Psoas muscle (tissue), 8 donors: Measurements from ENCODE around the gene FTSJ3. TPM values are rescaled to one million over a fixed set of nuclear protein-coding genes. Genes with fewer than 3 reads are reported as not detected.
"Not testable (repeated sequence)": the region's sequence is repeated elsewhere in the genome, so short reads cannot be mapped to it uniquely, and the experiment has no call there.

ENCODE experiments used
- ATAC-seq, 4 donors: fragments of 200-7000 bp; cut with Tn5 transposase; one replicate each; pipeline ENCODE4 v1.9.1; 2020; ENCODE audit warnings: moderate library complexity in 3 of 4, mild to moderate bottlenecking in 2 of 4
- DNase-seq, 2 donors: peaks; one replicate each; pipeline ENCODE4 v3.0.0-alpha.2; 2020
- H3K27ac ChIP-seq: fragments of 200-600 bp; one replicate; pipeline ENCODE4 v1.8.0; 2022
- H3K27me3 ChIP-seq, 3 donors: fragments of 200-600 bp in 1 of 3; one replicate each; pipeline versions ENCODE4 v1.6.1 to v1.8.0; 2013 to 2022; ENCODE audit warnings: low read length in 2 of 3, mild to moderate bottlenecking in 2 of 3, moderate library complexity in 1 of 3; ENCODE audit not compliant: insufficient read depth in 3 of 3
- H3K36me3 ChIP-seq, 2 donors: fragments of 200-600 bp in 1 of 2; one replicate each; pipeline versions ENCODE4 v1.6.1 to v1.8.0; 2013 to 2022; ENCODE audit warnings: low read depth in 1 of 2, mild to moderate bottlenecking in 1 of 2, moderate library complexity in 1 of 2; ENCODE audit not compliant: insufficient read depth in 1 of 2
- H3K4me1 ChIP-seq: fragments of 200-600 bp; one replicate; pipeline ENCODE4 v1.8.0; 2022
- H3K4me3 ChIP-seq: fragments of 200-600 bp; one replicate; pipeline ENCODE4 v1.8.0; 2022; ENCODE audit warnings: mild to moderate bottlenecking
- H3K9me3 ChIP-seq: fragments of 200-600 bp; one replicate; pipeline ENCODE4 v1.8.0; 2022
- WGBS, 3 donors: extraction: QIAGEN DNeasy Blood & Tissue Kit; methylation state at CpG; one replicate each; pipeline versions ENCODE4 v1.1.6 to v1.1.7; 2013; 5-methylcytosine and 5-hydroxymethylcytosine counted together
- intact Hi-C, 2 donors: fragments of 100-400 bp; cut with DNase I; formaldehyde crosslinking; loops; one replicate each; pipeline versions ENCODE4 v1.11.0 to v1.14.2; 2022
- polyA plus RNA-seq, 3 donors: library from polyadenylated mRNA; stranded (reverse); fragments of 200-250 nt; gene quantifications; one replicate each; pipeline ENCODE4 v1.2.3, GENCODE V29; 2013
- total RNA-seq, 4 donors: library from RNA; stranded (reverse); fragmentation: NEBNext Ultra II Directional in 2 of 4; extraction: Animal tissue kit (Norgen Biotek cat#: 25700) in 2 of 4; gene quantifications; one replicate each; pipeline versions ENCODE4 v1.2.1 to v1.2.4, GENCODE V29; 2021 to 2023
- TF ChIP-seq, protein P1 (sequence below): fragments of 200-600 bp; IDR thresholded peaks from one replicate; pipeline ENCODE4 v1.8.0; 2022; ENCODE audit warnings: antibody characterized with exemption
- donor health status: healthy with polysubstance abuse.
- donor health status: DM: no; HTN: no; CAD: no; lungs with moderate emphysema.
- donor health status: Bipolar disorder and iron deficiency.
- donor health status: healthy.
- donor health status: DM: yes; HTN: yes; CAD: no.
- donor health status: DM: no; HTN: no; CAD: no.
- donor health status: DM: no; HTN: no; CAD: no.
- donor health status: DM: yes; HTN: yes; CAD: no.

FTSJ3 gene
- total and polyA plus RNA-seq, 7 donors = 14.4 to 41.9 (median 25.1) TPM

GRCh38 chr17:63843910-63844677, 16.6 kb upstream of the FTSJ3 start:
- H3K36me3 ChIP-seq = no peaks in the 10 kb centered on the region
- intact Hi-C loops = no loop called here
- peaks cover 37% of the 10 kb centered on the region for H3K4me1 ChIP-seq
- TF ChIP-seq, protein P1, sequence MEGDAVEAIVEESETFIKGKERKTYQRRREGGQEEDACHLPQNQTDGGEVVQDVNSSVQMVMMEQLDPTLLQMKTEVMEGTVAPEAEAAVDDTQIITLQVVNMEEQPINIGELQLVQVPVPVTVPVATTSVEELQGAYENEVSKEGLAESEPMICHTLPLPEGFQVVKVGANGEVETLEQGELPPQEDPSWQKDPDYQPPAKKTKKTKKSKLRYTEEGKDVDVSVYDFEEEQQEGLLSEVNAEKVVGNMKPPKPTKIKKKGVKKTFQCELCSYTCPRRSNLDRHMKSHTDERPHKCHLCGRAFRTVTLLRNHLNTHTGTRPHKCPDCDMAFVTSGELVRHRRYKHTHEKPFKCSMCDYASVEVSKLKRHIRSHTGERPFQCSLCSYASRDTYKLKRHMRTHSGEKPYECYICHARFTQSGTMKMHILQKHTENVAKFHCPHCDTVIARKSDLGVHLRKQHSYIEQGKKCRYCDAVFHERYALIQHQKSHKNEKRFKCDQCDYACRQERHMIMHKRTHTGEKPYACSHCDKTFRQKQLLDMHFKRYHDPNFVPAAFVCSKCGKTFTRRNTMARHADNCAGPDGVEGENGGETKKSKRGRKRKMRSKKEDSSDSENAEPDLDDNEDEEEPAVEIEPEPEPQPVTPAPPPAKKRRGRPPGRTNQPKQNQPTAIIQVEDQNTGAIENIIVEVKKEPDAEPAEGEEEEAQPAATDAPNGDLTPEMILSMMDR = no peak
- no peak for ATAC-seq
- H3K4me3 ChIP-seq = peak overlapping the region; percentile 83
- peak overlapping the region; percentile 80 for H3K27ac ChIP-seq
- 53 to 57% (median 54%) methylated on average over 9 of the region's 9 CpGs for WGBS, 3 donors
- DNase-seq = peak in 1 of 2 donors; percentile 50
- no peaks in the 10 kb centered on the region for H3K9me3 ChIP-seq
- H3K27me3 ChIP-seq = no peaks in the 10 kb centered on the region

GRCh38 chr17:63843387-63843888, 16.0 kb upstream of the FTSJ3 start:
- ATAC-seq, H3K36me3 ChIP-seq, intact Hi-C loops, H3K27me3 ChIP-seq, H3K9me3 ChIP-seq: not testable (repeated sequence)
- Histone ChIP-seq H3K4me1 (peaks cover 40% of the 10 kb centered on the region), H3K27ac (peak overlapping the region; percentile 80), H3K4me3 (peak overlapping the region; percentile 83)
- DNase-seq = peak; percentile 61 to 74
- WGBS, 3 donors = 1 to 2% (median 2%) methylated on average over 19 of the region's 19 CpGs

DNA sequence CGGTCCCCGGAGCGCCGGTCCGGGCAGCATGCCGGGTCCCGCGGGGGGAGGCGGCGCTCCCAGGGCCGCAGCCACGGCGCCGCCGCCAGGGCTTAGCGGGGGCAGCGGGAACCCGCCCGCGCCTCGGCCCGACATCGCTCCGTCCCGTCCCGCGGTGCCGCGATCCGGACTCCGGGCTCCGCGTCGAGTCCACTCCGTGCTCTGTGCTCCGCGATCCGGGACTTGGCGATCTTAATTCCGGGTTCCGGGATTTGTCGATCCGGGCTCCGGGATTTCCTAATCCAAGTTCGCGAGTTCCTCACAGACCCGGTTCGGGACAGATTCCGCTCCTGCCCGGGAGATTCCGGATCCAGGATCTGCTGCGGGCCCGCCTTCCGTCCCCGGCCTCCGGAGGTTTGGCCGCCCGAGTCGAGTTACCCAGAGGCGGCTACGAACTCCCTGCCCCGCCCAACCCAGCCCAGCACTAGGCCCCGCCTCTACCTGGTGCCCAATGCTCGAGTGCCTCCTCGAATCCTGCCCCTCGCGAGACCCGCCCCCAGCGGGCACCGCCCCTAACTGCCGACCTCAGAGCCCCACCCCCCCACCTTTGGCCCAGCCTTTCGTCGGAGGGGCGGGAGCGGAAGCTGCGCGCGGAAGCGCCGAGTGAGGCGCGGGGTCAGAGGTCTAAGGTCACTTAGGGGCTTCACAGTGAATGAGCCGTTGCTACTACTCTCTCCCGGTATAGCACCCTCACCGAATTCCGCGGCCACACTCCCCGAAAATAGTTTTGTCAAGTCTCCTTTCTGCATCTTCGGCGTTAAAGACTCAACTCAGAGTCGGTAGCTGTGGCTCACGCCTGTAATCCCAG, 15.3 kb upstream of the FTSJ3 start, which contains the start of gene SMARCD2:
SMARCD2 (minus strand) TSS at position 146 of the 847 bp plus-strand sequence; CDS start at position 135, 11 bp downstream.
- peak; percentile 99 to 100 for DNase-seq
- no peaks in the 10 kb centered on the region for H3K27me3 ChIP-seq
- H3K36me3 ChIP-seq = no peaks in the 10 kb centered on the region
- no peaks in the 10 kb centered on the region for H3K9me3 ChIP-seq
- H3K4me3 ChIP-seq = peak within 1 kb of the TSS; percentile 83
- 0% methylated on average over 77 to 92 of the region's 92 CpGs for WGBS, 3 donors
- TF ChIP-seq, protein P1 = no peak
- peak within 1 kb of the TSS; percentile 80 for H3K27ac ChIP-seq
- intact Hi-C loops = no loop called here
- ATAC-seq = peak; percentile 85 to 90 (median 88)
- peaks cover 43% of the 10 kb centered on the region for H3K4me1 ChIP-seq

DNA sequence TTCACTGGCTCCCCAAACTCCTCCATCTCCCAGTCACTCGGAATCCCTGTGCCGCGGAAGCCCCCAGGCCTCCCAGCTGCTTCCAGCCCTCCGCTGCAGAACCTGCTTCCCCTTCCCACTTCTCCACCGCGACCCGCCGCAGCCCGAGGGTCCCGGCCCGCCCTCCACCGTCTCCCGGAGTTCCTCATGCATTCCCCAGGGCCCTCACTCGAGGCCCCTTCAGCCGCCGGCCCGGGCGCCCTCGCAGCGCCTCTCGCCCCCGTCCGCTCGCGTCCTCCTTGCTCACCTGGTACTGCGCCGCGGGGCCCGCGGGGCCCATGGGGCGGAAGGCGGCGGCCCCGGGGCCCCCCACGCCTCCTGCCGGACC, 14.7 kb upstream of the FTSJ3 start:
- H3K36me3 ChIP-seq = peaks cover 0 to 1% of the 10 kb centered on the region in 2 donors
- peak overlapping the region; percentile 80 for H3K27ac ChIP-seq
- H3K4me3 ChIP-seq = peak overlapping the region; percentile 83
- TF ChIP-seq, protein P1 = no peak
- no peak for ATAC-seq
- 1% methylated on average over 33 to 36 of the region's 36 CpGs for WGBS, 3 donors
- intact Hi-C loops = no loop called here
- H3K4me1 ChIP-seq = peaks cover 49% of the 10 kb centered on the region
- DNase-seq = peak; percentile 54 to 72
- no peaks in the 10 kb centered on the region for H3K27me3 ChIP-seq
- H3K9me3 ChIP-seq = no peaks in the 10 kb centered on the region
